Stimulated activated naive CD8-positive, alpha-beta T cell treated with anti-CD3 and anti-CD28 coated beads, Interleukin-15, Interleukin-2, amounts not matched to agents 100 ng/mL and 50 ng/mL, for 24 hours (primary cell): Measurements from ENCODE around the gene DCAF16.
A peak's percentile ranks its signal among the peaks of the same experiment; 100 is the strongest.
"Not testable (repeated sequence)": the region's sequence is repeated elsewhere in the genome, so short reads cannot be mapped to it uniquely, and the experiment has no call there.

Experiments used
- H3K27ac Mint-ChIP-seq: one replicate; pipeline ENCODE4 v1.8.0; 2021; ENCODE audit warnings: mild to moderate bottlenecking, mixed read lengths
- H3K27me3 Mint-ChIP-seq: one replicate; pipeline ENCODE4 v1.8.0; 2021; ENCODE audit warnings: mixed read lengths
- H3K36me3 Mint-ChIP-seq: one replicate; pipeline ENCODE4 v1.8.0; 2021; ENCODE audit warnings: low read depth, mixed read lengths
- H3K4me1 Mint-ChIP-seq: one replicate; pipeline ENCODE4 v1.8.0; 2021; ENCODE audit warnings: low read depth, mixed read lengths
- H3K4me3 Mint-ChIP-seq: one replicate; pipeline ENCODE4 v1.8.0; 2021; ENCODE audit warnings: mild to moderate bottlenecking, mixed read lengths
- H3K9me3 Mint-ChIP-seq: one replicate; pipeline ENCODE4 v1.8.0; 2021; ENCODE audit warnings: mixed read lengths

The DCAF16 gene

DNA sequence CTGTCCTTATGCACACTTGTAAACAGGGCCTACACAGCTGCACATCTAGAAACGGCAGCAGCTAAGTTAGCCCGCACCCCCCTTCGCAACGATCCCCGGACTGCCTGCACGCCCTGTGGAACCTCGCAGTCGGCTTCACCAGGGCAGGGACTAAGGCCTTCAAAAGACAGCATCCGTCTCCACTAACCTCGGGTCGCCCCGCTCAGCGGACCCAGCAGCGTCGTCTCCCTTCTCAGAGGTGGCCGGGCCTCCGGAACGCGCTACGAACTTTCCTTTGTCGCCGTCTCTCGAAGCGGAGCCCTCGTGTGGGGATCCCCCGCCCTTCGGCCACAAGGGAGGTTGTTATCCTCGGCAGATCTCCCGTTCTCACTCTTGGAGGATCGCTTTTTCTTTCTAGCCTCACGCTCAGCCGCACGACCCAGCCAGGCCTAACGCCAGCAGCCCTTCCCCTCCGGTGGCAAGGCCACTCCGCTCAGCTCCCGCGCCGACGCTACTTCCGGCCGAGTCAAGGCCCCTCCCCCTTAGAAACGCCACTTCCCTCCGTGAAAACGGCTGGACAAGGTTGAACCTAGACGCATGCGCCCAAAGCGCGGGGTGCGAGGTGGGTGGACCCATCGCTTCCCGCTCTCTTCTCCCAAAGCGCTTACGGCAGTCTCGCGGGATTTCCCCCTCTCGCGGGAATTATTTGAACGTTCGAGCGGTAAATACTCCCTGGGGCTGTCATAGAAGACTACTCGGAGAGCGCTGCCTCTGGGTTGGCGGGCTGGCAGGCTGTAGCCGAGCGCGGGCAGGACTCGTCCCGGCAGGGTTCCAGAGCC, at the start of gene DCAF16, which contains the start of gene NCAPG:
Gene DCAF16 (minus strand): TSS at position 498 of the 818 bp plus-strand sequence. CDS start 6,616 bp downstream, outside the sequence.
Gene NCAPG (plus strand): TSS at position 720 of the 818 bp plus-strand sequence. CDS start 99 bp downstream, outside the sequence.
- Mint-ChIP-seq H3K4me3 (peak within 1 kb of the TSS; percentile 98), H3K27ac (peak within 1 kb of the TSS; percentile 100), H3K9me3 (no peaks in the 10 kb centered on the region), H3K4me1 (peaks cover 59% of the 10 kb centered on the region), H3K27me3 (no peaks in the 10 kb centered on the region), H3K36me3 (peaks cover 53% of the 10 kb centered on the region)

DNA sequence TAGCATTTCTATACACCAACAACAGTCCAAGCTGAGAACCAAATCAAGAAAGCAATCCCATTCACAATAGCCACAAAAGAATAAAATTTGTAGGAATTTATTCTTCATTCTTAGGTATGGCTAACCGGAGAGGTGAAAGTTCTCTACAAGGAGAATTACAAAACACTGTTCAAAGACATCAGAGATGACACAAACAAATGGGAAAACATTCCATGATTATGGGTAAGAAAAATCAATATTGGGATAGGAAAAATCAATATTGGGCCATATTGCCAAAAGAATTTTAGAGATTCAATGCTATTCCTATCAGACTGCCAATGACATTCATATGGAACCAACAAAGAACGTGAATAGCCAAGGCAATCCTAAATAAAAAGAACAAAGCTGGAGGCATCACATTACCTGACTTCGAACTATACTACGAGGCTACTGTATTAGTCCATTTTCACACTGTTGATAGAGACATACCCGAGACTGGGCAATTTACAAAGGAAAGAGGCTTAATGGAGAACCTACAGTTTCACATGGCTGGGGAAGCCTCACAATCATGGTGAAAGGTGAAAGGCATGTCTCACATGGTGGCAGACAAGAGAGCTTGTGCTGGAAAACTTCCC, 49.3 kb upstream of the DCAF16 start:
- Mint-ChIP-seq H3K27me3 (no peaks in the 10 kb centered on the region), H3K4me3 (no peak overlapping the region), H3K9me3 (peaks cover 18% of the 10 kb centered on the region), H3K36me3 (peaks cover 37% of the 10 kb centered on the region), H3K27ac (no peak overlapping the region), H3K4me1 (no peaks in the 10 kb centered on the region)

DNA sequence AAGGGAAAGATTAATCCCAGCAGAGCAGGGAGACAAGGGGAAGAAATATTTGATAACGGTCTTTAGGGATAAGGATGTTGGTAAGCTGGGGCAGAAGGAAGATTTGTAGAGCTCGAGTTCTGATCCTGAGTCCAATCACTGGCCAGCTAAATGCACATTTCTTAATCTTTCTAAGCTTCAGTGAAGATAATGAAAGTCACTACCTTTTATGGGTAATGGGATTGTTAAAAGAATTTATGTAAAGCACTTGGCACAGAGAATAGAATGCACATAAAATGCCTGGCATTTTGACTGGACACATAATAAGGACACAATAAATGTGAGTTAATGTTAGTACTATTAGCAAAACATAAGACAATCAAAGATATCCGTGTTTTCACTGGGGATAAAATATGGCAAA, 43.5 kb upstream of the DCAF16 start:
- no peak overlapping the region for H3K27ac Mint-ChIP-seq
- no peaks in the 10 kb centered on the region for H3K9me3 Mint-ChIP-seq
- no peak overlapping the region for H3K4me3 Mint-ChIP-seq
- peaks cover 7% of the 10 kb centered on the region for H3K36me3 Mint-ChIP-seq
- no peaks in the 10 kb centered on the region for H3K4me1 Mint-ChIP-seq
- no peaks in the 10 kb centered on the region for H3K27me3 Mint-ChIP-seq

DNA sequence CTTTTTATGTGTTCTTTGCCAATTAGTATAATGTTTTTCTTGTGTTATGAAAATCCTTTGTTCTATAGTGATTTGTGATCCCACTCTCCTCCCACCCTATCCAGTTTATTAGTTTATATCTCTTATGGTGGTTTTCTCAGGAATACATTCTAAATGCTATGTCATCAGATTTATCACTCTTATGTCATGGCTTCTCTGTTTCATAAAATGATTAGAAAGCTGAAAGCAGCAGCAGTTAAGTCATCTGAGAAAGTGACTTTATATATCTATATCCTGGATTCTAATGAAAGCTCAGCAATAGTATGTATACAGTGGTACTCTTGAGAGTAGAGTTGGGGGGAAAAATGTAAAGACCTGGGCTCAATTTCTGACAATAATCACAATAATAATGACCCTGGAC, 41.4 kb upstream of the DCAF16 start:
- H3K36me3 Mint-ChIP-seq: peaks cover 6% of the 10 kb centered on the region
- no peak overlapping the region for H3K27ac Mint-ChIP-seq
- H3K27me3 Mint-ChIP-seq: no peaks in the 10 kb centered on the region
- H3K4me3 Mint-ChIP-seq: no peak overlapping the region
- no peaks in the 10 kb centered on the region for H3K9me3 Mint-ChIP-seq
- H3K4me1 Mint-ChIP-seq: no peaks in the 10 kb centered on the region

DNA sequence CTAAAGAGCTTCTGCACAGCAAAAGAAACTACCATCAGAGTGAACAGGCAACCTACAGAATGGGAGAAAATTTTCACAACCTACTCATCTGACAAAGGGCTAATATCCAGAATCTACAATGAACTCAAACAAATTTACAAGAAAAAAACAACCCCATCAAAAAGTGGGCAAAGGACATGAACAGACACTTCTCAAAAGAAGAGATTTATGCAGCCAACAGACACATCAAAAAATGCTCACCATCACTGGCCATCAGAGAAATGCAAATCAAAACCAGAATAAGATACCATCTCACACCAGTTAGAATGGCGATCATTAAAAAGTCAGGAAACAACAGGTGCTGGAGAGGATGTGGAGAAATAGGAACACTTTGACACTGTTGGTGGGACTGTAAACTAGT, 39.7 kb upstream of the DCAF16 start:
- not testable (repeated sequence) for H3K27me3 Mint-ChIP-seq, H3K4me1 Mint-ChIP-seq, H3K27ac Mint-ChIP-seq, H3K4me3 Mint-ChIP-seq, H3K9me3 Mint-ChIP-seq
- H3K36me3 Mint-ChIP-seq: peaks cover 19% of the 10 kb centered on the region

DNA sequence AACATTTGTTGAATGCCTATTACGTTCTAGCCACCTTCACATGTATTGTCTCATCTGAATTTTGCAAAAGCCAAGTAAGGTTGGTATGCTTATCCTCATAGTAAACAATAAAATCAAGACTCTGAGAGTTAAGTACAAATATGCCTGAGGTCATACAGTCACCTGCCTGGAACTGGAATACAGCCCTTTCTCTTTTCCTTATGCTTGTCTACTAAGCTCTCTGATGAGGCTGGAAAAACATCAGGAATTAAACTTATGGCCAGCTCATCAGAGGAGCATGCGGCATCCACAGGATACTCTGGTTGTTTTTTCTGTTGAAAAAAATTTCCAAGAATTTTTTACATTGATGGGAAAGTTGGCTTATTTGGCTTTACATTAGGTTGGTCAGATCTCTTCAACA, 35.7 kb upstream of the DCAF16 start:
- Mint-ChIP-seq H3K36me3 (peaks cover 57% of the 10 kb centered on the region), H3K27ac (no peak overlapping the region), H3K4me1 (no peaks in the 10 kb centered on the region), H3K4me3 (no peak overlapping the region), H3K27me3 (no peaks in the 10 kb centered on the region), H3K9me3 (no peaks in the 10 kb centered on the region)

DNA sequence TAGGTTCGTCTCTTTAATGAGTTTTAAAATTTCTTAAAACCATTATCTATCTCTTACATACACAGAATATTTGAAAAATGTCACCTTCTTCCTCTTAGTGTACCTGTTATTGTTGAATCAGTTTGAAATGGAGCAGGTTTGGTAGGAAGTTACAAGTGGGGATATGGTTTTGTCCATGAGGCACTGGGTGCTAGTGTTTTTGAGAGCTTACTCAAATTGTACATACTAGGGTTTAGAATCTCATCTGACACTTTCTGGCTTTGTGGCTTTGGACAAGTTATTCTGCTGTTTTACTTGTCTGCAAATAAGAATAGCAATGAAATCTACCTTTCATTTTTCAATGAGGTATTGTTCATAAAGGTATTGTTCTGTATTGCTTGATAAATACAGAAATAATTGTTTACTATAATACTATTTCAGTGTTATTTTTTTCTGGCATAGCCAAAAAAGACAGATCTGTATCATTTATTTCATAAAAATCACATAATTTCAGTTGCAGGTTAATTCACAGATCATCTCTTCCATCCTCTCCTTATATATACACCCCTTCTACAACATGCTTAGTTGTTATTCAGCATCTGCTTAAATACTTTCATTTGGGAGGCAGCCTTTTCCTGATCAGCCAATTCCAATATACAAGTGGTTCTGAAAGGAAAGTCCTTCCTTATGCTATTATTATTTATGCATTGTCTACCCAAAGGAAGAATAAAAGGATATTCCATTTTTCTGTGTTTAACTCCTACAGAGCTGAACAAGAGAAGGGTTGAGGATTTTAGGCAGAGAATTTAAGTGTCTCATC, 13.5 kb upstream of the DCAF16 start:
- Mint-ChIP-seq H3K36me3 (peaks cover 75% of the 10 kb centered on the region), H3K4me3 (no peak overlapping the region), H3K9me3 (no peaks in the 10 kb centered on the region), H3K27me3 (no peaks in the 10 kb centered on the region), H3K27ac (no peak overlapping the region), H3K4me1 (no peaks in the 10 kb centered on the region)

DNA sequence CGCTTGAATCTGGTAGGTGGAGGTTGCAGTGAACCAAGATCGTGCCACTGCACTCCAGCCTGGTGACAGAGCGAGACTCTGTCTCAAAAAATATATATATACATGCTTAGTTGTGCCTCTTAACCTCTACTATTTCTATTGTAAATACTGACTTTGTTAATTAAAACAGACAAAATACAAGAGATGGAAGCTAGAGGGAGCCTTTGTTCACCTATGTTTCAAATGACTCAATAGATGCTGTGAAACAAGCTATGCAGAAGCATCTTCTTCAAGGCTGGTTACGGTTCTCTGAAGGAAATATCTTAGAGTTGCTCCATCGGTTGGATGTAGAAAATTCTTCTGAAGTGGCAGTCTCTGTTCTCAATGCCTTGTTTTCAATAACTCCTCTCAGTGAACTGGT, 6.5 kb upstream of the DCAF16 start:
- Mint-ChIP-seq H3K27me3 (no peaks in the 10 kb centered on the region), H3K36me3 (peaks cover 70% of the 10 kb centered on the region), H3K27ac (no peak overlapping the region), H3K4me3 (no peak overlapping the region), H3K4me1 (peaks cover 25% of the 10 kb centered on the region), H3K9me3 (no peaks in the 10 kb centered on the region)

DNA sequence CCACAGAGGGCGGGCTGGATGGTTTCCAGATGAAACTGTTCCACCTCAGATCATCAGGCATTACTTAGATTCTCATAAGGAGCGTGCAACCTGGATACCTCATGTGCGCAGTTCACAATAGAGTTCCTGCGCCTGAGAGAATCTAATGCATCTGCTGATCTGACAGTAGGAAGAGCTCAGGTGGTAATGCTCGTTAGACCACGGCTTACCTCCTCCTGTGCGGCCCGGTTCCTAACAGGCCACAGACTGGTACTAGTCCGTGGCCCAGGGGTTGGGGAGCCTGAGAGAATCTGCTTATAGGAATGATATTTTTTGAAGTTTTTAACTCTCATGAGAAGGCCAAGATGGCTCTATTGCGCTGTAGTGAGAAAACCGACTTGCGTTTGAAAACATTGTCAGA, 5.6 kb upstream of the DCAF16 start:
- peaks cover 68% of the 10 kb centered on the region for H3K36me3 Mint-ChIP-seq
- H3K4me1 Mint-ChIP-seq: peaks cover 31% of the 10 kb centered on the region
- H3K27me3 Mint-ChIP-seq: no peaks in the 10 kb centered on the region
- no peak overlapping the region for H3K27ac Mint-ChIP-seq
- no peaks in the 10 kb centered on the region for H3K9me3 Mint-ChIP-seq
- no peak overlapping the region for H3K4me3 Mint-ChIP-seq

DNA sequence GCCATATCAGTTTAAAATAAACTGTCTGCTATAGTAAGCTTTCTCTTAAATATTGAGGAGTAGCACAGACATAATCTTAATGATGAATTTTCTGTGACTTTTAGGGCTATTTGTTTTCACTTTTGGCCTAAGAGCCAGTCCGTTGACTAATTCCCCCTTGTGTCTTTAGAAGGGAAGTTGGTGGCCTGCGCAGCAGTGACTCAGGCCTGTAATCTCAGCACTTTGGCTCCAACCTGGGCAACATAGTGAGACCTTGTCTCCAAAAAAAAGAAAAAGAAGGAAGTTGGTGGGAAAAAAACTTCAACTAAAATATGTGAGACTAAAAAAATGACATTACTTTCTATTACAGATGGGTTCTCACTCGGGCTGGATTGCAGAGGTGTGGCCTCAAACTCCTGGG, 3.6 kb upstream of the DCAF16 start:
- Mint-ChIP-seq H3K4me3 (no peak overlapping the region), H3K27ac (no peak overlapping the region), H3K27me3 (no peaks in the 10 kb centered on the region), H3K4me1 (peaks cover 35% of the 10 kb centered on the region), H3K36me3 (peaks cover 57% of the 10 kb centered on the region), H3K9me3 (no peaks in the 10 kb centered on the region)

DNA sequence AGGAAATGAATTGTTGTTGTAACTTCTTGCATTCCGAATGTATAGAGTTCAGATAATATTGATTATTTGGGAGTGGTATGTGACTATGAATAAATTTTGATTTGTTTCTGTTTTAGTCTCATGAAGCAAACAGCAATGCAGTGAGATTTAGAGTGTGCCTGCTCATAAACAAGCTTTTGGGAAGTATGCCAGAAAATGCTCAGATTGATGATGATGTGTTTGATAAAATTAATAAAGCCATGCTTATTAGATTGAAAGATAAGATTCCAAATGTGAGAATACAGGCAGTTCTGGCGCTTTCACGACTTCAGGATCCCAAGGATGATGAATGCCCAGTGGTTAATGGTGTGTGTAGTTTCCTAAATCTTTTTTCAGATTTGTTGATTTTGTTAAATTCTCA, 2.2 kb upstream of the DCAF16 start:
- Mint-ChIP-seq H3K36me3 (peaks cover 57% of the 10 kb centered on the region), H3K27me3 (no peaks in the 10 kb centered on the region), H3K27ac (no peak overlapping the region), H3K9me3 (no peaks in the 10 kb centered on the region), H3K4me1 (peaks cover 44% of the 10 kb centered on the region), H3K4me3 (peak overlapping the region; percentile 98)

DNA sequence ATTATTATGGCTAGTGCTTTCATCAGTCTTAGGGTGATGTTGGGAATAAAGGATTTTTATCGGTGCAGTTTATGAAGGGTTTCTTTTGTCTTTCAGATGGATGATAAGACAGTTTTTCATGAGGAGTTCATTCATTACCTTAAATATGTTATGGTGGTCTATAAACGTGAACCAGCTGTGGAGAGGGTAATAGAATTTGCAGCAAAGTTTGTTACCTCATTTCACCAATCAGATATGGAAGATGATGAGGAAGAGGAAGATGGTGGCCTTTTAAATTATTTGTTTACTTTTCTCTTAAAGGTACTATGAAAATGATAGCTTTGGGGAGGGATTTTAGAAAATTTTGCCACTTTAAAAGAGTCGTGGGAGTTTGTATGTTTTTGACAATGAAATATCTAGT, 1.6 kb upstream of the DCAF16 start:
- H3K4me3 Mint-ChIP-seq: peak overlapping the region; percentile 98
- peaks cover 44% of the 10 kb centered on the region for H3K4me1 Mint-ChIP-seq
- H3K9me3 Mint-ChIP-seq: no peaks in the 10 kb centered on the region
- no peaks in the 10 kb centered on the region for H3K27me3 Mint-ChIP-seq
- H3K36me3 Mint-ChIP-seq: peaks cover 57% of the 10 kb centered on the region
- peak overlapping the region; percentile 3 for H3K27ac Mint-ChIP-seq

DNA sequence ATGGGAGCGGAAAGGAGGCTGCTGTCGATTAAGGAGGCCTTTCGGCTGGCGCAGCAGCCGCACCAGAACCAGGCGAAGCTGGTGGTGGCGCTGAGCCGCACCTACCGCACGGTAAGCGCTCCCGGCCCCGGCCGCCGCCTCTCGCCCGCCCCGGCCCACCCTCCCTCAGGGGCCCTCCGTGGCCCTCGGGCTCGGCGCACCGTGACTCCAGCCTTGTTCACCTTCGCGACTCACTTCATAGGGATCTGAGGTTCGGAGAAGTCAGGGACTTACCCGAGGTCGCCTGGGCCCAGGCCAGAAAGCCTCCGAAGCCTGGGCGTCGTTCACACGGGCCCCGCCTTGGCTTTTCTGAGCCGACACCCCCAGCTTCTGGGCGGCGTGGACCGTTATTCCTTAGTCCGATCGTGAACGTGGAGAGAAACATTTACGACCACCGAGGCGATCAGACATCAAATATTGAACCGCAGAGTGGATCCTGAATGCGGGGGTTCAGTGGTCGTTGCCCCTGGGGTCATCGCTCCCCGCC, 584 bp upstream of the DCAF16 start:
- H3K27me3 Mint-ChIP-seq: no peaks in the 10 kb centered on the region
- H3K27ac Mint-ChIP-seq: peak overlapping the region; percentile 100
- H3K36me3 Mint-ChIP-seq: peaks cover 53% of the 10 kb centered on the region
- peaks cover 52% of the 10 kb centered on the region for H3K4me1 Mint-ChIP-seq
- no peaks in the 10 kb centered on the region for H3K9me3 Mint-ChIP-seq
- H3K4me3 Mint-ChIP-seq: peak overlapping the region; percentile 98

DNA sequence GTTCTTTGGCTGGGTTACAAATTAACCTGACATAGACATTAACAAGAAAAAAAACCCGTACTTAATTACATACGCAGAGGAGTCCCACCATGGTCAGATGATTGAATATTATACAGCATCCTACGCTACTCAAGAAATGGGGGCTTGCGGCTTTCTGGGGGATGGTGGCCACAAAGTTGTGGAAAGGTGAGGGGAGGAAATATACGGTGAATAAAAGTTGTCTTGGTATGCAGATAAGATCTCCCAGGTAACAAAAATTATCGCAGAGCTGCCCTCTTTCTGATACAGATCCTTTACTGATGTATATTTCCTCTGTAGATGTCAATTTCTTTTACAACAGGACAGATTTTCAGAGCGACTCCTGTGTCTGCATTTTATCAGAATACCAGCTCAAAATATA, 890 bp downstream of the DCAF16 start:
- Mint-ChIP-seq H3K4me1 (peaks cover 61% of the 10 kb centered on the region), H3K27ac (peak overlapping the region; percentile 100), H3K4me3 (peak overlapping the region; percentile 98), H3K27me3 (no peaks in the 10 kb centered on the region), H3K36me3 (peaks cover 51% of the 10 kb centered on the region), H3K9me3 (no peaks in the 10 kb centered on the region)

DNA sequence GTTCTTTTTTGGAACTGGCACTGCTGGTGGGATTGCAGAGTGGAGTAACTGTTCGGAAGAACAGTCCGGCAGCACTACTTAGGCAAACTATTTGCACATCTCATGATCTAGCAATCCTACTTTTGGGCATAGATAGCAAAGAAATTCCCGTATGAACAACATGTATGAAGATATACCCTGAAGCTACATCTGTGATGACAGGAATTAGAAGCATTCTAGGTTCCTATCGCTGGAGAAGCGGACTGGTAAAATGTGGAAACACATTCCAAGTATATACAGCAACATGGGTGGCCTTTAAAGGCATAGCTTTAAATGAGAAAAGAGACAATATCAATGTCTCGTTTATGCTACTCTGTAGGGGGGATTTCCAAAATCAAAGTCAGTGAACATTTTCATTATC, 3.1 kb downstream of the DCAF16 start:
- Mint-ChIP-seq H3K9me3 (no peaks in the 10 kb centered on the region), H3K4me3 (peak overlapping the region; percentile 98), H3K27ac (no peak overlapping the region), H3K27me3 (no peaks in the 10 kb centered on the region), H3K36me3 (peaks cover 55% of the 10 kb centered on the region), H3K4me1 (peaks cover 56% of the 10 kb centered on the region)
